ENCODE data around the gene PIP4K2A.

Gene PIP4K2A

DNA sequence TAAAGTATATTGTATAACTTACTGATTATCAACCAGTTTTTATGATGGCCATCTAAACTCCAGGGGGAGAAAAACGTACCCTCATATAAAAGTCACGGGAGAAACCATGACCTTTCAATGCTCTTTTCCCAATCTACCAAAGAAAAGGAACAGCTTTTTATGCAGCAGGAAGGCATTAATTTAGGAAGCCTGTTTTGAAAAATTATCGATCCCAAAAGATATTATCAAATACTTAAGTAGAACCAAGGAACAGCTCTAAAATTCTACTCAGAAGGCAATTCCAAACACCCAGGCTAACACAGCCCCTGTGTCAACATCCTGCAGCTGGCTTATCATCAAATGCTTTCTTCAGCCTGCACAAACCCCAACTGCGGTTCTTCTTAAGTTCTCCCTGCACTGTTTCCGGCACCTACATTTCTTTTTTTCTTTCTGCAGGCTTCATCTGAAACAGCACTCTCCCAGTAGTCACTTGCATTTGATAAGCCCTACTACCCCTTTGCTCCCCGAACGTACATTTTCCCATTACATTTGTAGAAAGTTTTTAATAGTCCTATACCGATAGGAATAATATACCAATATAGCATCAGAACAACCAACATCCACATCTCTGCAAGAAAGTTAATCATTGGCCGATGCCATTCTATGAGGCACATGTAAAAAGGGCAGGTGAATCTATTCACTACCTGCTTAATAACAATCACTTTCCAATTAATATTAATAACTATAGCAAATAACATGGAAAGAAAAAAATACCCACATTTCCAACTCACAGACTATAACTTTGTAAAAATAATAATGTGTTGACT is 47.9 kb downstream of the PIP4K2A start:
- DNase-seq (ENCODE audit: low read depth, low spot score): no peak

DNA sequence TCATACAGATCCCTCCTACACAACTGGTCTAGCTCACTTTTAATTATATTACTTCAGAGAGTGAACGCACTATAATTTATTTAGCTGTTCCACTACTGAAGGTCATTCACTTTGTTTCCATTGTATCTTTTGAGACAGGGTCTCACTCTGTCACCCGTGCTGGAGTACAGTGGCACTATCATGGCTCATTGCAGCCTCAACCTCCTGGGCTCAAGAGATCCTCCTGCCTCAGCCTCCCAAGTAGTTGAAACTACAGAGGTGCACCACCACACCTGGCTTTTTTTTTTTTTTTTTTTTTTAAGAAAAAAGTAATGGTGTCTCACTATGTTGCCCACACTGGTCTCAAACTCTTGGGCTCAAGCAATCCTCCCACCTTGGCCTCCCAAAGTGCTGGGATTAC is 49.0 kb downstream of the PIP4K2A start:
- DNase-seq (ENCODE audit: low read depth, low spot score): no peak

DNA sequence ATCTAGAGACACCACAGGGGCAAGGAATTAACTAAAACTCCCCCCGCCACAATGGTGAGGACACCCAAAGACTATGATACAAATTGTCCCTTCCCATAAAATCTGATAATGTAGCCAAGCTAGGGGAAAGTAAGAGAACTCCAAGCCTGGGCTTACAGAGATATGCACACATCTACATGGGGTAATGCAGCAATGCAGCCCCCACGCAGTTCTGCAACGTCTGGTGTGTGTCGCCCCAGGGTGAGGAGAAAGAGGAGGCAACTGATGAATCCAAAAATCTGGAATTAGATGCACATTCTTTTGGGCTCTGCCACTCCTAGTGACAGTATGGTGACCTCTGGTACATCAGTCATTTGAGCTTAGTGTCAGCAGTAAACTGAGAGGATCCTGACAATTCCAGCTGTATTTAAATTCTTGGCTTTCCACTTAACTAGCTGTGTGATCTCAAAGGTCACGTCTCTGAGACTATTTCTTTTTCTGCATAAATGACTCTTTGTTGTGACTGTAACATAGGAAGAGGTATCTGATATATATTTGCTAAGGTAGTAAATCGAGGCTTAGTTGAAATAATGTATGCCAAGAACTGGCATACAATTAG is 51.5 kb downstream of the PIP4K2A start:
- no peak for DNase-seq (ENCODE audit: low read depth, low spot score)

DNA sequence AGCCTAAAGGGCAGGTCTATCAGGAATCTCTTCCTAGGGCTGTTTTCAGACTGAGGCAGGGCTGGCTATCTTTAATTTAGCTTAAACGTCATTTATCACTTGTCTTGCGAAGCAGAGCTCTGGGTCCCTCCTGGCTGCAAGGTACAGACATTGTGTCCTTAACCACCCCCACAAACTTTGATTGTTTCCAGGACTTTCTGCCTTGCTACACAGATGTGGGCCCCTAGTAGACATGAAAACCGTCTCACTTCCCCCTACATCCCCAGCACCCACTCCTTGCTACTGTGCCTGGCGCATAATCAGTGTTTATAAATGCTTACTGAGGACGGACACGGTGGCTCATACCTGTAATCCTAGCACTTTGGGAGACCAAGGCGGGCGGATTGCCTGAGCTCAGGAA is 54.5 kb downstream of the PIP4K2A start:
- no peak for DNase-seq (ENCODE audit: low read depth, low spot score)

DNA sequence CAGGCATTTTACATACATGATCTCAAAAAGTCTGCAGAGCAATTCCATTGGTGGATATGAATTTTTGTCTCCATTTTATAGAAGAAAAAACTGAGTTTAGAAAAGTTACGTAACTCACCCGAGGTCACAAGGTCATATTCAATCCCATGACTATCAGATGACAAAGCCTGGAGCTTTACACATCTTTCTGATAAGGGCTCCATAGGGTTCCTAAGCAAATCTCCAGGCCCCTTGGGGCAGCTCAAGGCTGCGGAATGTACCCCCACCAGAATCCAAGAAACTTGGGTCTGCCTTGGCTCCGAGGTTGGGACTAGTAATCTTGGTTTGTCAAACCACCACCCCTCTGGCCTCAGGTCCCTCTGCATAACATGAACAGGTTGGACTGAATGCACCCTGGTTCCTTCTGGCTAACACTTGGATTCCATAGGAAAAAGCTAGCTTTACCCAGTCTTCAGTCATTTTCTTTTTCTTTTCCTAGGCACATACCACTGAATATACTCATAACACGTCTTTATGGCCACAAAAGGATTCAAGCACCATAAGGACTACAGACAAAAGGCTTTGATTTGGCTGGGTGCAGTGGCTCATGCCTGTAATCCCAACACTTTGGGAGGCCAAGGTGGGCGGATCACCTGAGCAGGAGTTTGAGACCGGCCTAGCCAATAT is 55.5 kb downstream of the PIP4K2A start:
- no peak for DNase-seq (ENCODE audit: low read depth, low spot score)

DNA sequence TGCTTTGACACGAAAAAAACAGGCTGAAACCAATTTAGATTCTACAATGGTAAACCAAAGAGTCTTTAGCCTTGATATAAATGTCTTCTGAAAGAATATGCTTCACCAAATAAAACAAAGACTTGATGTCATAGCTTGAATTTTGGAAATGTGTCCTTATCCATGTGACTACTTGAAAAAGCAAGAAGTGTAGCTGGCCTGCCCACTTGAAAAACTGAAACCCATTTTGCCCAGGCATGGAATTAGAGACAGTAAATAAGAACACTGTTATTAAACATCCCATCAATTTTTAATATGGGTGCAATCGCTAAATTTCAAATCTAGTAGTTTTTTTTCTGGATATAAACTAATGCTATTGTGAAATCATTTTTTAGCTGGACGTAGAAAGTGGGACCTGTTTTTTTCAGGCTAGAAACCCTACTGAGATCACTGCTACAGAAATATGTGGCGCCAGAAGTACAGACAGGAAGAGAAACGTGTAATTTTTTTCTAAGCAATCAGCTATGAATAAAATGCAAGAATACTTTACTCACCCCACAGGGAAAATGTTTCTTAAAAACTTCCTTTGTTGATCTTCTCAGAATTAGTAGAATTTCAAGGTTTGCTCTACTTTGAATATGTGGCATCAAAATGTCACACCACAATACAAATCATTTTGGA is 56.7 kb downstream of the PIP4K2A start:
- no peak for DNase-seq (ENCODE audit: low read depth, low spot score)

DNA sequence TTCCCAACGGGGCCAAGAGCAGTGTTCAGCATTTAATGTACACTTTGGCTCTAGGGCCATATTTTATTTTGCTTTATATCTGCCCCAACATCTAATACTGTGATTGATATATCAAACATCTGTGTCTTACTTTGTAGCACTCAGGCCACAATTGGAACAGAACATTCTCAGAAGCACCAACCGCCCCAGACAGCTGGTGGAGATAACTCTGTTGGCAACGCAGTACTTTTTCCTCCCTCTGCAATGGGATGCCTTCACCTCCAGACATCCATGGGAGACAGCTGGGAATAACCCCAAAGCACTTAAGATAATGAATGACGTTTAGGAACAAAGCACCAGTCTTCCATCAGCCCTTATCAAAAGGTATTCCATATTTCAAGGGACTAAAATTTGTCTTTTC is 57.4 kb downstream of the PIP4K2A start:
- no peak for DNase-seq (ENCODE audit: low read depth, low spot score)

DNA sequence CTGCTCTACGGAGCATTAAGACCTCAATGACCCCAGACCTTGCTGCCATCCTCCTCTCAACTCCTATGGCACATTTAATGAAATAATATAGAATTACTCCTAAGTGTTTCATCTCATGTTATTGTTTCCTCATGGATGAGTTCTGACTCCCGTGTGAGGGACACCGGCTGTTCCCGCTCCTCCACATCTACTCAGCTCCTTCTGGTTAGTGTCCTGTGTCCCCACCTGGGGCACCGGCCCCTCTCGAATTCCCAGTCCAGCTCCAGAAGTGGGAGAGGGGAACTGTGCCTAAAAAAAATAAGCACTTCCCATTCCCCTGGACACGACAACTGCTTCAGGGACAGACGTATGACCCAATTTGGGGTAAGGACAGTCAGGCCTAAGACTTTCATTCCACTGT is 58.3 kb downstream of the PIP4K2A start:
- no peak for DNase-seq (ENCODE audit: low read depth, low spot score)

DNA sequence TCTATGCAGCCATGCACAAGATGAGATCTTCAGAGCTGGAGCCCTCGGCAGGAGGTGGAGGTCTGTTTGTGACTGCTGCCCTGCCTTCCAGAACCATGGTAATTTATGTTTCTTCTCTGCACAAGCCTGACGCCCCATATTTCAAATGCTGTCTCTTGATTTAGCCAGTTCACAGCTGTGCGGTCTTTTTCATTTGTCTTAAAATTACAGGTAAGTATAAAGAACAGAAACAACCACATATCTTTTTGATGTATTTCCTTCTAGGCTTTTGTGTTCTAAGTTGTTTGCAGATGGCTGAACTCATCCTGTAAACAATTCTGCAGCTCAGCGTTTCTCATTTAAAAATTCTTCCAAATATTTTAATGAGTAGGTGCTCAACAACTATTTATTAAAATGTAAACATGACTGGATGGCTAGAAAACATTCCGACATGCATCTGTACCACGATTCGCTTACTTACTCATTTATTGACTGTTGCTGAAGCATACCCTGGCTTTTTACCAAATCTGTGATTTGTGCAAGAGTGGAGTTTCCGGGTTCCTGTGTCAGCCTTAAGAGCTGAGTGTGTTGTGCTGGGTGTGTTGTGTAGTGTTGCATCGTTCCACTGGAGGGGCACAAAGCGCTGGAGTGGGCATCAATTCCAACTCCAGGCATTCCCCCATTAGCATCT is 58.9 kb downstream of the PIP4K2A start:
- DNase-seq (ENCODE audit: low read depth, low spot score): no peak

DNA sequence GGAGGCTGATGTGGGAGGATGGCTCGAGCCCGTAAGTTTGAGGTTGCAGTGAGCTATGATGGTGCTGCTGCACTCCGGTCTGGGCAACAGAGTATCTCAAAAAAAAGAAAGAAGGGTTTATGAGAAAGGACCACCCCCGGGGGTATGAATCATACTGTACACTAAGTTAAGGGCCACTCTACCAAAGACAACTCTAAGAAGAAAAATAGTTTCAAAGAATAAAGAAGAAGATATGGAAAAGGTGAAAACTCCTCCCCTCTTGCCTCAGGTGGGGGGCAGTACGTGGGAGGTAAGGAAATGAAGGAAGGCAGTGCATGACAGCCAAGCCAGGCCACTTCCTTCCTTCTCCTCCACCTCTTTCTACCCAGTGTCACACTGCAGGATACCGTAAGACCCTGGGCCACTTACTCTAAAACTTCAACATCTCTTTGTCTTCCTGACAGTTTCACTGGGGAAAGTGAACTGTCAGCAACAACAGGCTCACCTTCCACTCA is 61.3 kb downstream of the PIP4K2A start:
- no peak for DNase-seq (ENCODE audit: low read depth, low spot score)

DNA sequence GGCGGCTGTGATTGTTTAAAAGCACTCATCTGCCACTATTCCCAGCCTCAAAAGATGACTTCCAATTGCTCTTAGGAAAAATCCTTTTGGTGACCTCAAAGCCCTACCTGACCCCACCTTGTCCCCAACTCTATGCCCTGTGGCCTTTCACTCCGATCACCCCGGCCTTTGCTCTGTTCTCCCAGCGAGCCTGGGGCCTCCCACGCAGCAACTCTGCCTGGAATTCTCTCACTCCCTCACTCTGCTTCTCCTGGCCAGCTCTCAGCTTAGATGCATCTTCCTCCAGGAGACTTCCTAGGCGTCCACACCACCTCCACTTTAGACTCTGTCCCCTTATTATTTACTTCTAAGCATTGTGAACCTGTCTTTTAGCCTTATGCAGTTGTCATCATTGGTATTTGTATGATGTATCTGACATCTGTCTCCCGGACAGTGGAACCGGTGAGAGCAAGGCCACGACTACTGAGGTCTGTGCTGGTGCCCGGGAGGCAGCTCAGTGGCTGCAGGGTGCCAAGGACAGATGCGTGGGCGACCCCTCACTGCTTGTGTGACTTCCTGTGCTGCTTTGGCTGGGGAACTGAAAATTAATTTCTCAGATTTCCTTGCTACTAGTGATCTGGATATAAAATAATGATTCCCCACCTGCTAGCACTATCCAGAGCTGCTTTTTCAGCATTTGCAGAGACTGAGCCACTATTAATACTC is 63.0 kb downstream of the PIP4K2A start:
- no peak for DNase-seq (ENCODE audit: low read depth, low spot score)

DNA sequence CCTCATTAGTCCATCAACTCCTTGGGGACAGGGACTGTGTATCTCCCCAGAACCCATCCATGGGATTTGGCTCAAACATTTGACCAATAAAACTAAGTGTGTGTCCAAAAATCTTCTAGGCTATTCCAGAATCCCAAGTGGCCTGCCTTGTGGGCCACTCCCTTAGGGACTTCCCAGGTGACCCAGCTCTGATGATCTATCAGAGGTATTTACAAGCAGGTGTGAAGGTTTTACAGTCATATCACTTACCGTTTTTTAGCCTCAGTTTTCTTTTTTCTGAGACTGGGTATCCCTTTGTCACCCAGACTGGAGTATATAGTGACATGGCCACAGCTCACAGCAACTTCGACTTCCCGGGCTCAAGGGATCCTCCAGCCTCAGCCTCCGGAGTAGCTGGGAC is 64.4 kb downstream of the PIP4K2A start:
- DNase-seq (ENCODE audit: low read depth, low spot score): no peak

DNA sequence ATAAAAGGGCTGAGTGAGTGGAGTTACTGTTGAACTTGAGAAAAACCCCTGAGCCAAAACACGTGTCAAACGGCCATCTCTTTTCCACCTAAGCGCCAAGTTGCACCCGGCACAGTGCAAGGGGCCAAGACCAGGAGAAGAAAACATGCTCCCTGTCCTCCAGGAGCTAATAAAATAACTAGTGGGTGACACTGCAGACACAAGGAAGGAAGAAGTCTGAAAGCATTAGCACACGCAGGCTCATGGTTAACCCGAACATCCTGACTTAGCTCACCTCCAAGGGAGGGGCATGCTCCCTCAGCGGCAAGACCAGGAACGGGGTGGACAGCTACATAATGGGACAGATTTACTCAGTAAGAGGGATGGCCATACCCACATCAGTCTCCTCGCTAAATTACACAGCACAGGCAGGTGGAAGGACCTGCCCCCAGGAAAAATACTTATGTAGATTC is 65.0 kb downstream of the PIP4K2A start:
- DNase-seq (ENCODE audit: low read depth, low spot score): no peak

DNA sequence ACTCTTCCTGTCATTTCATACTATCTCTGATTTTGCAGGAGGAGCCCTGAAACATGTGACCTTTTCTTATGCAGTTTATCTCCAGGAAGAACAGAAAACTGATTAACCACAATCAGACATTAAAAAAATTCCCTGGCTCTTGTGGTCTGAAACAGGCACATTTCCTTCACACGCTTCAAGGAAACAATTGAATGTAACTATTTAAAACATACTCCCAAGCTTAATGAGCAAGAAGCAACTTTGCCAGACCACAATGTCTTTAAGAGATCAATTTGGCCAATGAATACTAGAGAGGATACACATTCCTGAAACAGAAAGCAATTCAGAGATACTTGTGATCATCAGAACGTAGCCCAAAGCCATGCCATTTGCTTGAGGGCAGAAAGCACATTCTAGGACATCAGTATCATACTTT is 65.8 kb downstream of the PIP4K2A start:
- no peak for DNase-seq (ENCODE audit: low read depth, low spot score)

DNA sequence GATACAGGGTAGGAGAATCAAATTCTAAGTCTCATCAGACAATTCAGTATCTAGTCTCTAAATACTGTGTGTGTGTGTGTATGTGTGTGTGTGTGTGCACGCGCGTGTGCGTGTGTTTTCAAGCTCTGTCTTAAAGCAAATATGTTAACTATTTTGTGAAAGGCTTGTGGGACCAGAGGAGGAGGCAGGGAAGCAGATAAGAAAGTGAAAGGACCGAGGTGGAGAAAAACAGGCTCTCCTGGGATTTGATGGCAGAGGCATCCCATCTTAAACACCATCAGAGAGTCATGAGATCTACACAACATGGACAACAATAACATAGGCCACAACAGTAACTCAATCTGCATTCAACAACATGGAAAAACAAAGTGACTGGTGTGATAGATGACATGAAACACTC is 67.1 kb downstream of the PIP4K2A start:
- DNase-seq (ENCODE audit: low read depth, low spot score): no peak

DNA sequence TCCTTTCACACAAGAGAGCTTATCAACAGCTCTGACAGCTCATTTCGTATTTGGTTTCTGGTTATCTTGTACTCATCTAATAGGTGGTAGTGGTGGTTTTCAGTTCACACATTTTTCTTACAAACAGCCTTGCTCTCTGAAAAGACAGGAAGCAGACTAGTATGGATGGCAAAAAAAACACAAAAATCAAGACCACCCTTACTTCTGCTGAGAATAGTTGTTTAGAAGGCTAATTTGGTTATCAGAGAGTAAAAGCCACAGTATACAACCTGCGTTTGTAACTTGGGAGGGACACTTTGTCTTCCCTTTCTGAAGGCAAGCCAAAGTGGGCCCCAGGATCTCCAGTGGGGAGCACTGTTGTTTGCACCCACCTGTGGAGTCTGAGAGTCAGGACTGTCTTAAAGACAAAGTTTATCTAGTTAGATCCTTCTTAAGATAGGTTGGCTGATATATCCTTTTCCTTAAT is 68.0 kb downstream of the PIP4K2A start:
- no peak for DNase-seq (ENCODE audit: low read depth, low spot score)

DNA sequence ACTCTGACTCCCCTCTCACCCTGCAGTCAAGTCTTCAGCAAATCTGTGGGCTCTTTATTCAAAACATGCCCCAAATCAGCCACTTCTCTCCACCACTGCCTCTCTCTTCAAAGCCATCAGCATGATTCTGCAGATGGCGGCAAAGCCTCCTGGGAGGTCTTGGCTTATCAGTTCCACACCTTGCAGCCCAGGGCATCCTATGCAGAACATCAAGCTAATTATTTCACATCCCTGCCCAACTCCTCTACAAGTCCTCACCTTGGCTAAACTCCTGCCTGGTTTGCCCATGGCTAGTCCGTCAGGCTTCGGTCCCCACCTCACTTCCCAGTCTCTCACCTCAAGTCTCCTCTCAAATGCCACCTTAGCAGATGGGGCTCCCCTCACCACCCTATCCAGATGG is 70.2 kb downstream of the PIP4K2A start:
- DNase-seq (ENCODE audit: low read depth, low spot score): no peak

DNA sequence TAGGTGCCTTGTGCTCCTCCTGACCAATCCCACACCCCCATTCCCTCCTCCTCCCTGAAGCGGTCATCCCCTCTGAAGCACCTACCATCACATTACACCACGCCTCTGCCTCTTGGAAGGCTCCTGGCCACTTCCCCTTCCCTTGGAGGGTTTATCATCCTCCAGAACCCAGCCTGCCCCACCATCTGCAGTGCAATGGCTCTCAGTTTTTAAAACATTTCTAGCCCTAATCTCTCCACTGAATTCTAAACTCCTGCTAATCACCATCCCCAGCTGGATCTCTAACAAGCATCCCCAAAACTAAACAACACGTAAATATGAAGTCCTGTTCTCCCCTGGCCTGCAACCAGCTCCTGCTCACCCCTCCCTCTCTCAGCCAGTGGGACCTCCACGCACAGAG is 70.6 kb downstream of the PIP4K2A start:
- DNase-seq (ENCODE audit: low read depth, low spot score): no peak

DNA sequence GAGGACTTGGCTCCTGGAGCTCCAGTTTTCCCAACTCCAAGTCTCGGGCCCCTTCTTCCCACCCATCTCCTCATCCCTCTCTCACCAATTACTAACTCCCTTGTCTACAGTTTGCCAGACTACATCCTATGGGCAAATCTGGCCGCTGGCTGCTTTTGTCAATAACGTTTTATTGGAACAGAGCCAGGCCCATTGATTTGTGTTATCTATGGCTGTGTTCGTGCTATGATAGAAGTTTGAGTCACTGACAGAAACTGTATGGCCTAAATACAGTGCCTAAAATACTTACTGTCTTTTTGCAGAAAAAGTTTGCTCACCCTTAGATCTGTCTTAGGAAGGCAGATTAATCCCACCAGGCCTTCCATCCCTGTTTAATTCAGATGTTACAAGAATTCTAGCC is 71.3 kb downstream of the PIP4K2A start:
- no peak for DNase-seq (ENCODE audit: low read depth, low spot score)

DNA sequence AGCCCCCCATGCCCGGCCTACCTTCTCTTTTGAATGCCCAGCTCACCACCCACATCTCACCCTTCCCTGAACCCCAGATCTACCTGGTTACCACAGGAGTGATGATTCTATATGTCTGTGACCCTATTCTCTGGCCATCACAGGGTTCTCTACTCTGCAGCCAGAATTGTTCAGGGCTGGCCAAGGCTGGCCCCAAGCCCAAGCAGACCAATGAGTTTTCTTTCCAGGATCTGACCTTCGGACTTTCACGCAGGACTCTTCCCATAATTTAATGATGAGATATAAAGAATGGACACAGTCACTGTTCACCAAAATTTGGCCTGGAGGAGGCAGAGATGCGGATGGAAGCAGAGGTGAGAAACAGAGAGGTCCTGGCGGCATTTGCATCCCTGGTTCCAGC is 72.6 kb downstream of the PIP4K2A start:
- no peak for DNase-seq (ENCODE audit: low read depth, low spot score)

DNA sequence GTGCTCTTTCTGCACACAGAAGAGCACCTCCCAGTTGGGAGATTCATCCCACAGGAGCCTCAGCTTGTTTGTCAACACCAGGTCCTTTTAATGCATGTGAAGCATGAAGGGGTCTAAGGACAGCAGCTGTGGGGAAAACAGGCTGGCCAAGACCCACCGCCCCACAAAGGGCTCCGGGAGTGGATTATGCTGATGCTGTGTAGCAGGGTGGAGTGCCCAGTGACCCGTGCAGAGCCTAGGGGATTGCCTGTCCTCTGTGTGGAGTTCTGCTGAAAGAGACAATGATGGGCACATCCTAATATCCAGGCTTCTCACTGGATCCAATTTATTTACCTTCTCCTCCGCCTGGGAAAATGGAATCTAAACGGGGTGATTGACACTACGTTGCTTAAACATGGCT is 74.0 kb downstream of the PIP4K2A start:
- no peak for DNase-seq (ENCODE audit: low read depth, low spot score)

Measured in brain pericyte (primary cell).